RWPE2 (cell line): ENCODE measurements around the gene MAGEA6.
"Not testable (repeated sequence)": the region's sequence is repeated elsewhere in the genome, so short reads cannot be mapped to it uniquely, and the experiment has no call there.

ENCODE experiments used
- ATAC-seq: fragments of 200-7000 bp; cut with Tn5 transposase; 3 replicates; pipeline ENCODE4 v1.9.1; 2021; ENCODE audit warnings: low read depth
- DNase-seq: peaks from one replicate; pipeline ENCODE4 v3.0.0-alpha.2; 2020; ENCODE audit warnings: low spot score
- H3K27ac ChIP-seq: fragments of 450-650 bp; 2 replicates; pipeline ENCODE4 v1.5.1; 2017; ENCODE audit warnings: mild to moderate bottlenecking; ENCODE audit not compliant: poor library complexity, severe bottlenecking
- H3K27me3 ChIP-seq: fragments of 250-450 bp; sonication (Bioruptor Pico); 2 replicates; pipeline ENCODE4 v1.5.1; 2021; ENCODE audit warnings: mild to moderate bottlenecking, moderate library complexity; ENCODE audit not compliant: insufficient read depth, poor library complexity, severe bottlenecking
- H3K36me3 ChIP-seq: fragments of 250-450 bp; sonication (Bioruptor Pico); 2 replicates; pipeline ENCODE4 v1.5.1; 2020; ENCODE audit warnings: low read depth, mild to moderate bottlenecking, moderate library complexity
- H3K4me1 ChIP-seq: fragments of 250-450 bp; sonication (Bioruptor Pico); 2 replicates; pipeline ENCODE4 v1.5.1; 2021; ENCODE audit warnings: mild to moderate bottlenecking, moderate library complexity; ENCODE audit not compliant: insufficient read depth, poor library complexity, severe bottlenecking
- H3K4me3 ChIP-seq: fragments of 250-450 bp; sonication (Bioruptor Pico); 2 replicates; pipeline ENCODE4 v1.5.1; 2021; ENCODE audit warnings: mild to moderate bottlenecking, moderate library complexity; ENCODE audit not compliant: severe bottlenecking
- H3K9me3 ChIP-seq: fragments of 250-450 bp; sonication (Bioruptor Pico); 2 replicates; pipeline ENCODE4 v1.5.1; 2021; ENCODE audit warnings: mild to moderate bottlenecking, moderate library complexity; ENCODE audit not compliant: severe bottlenecking
- CTCF ChIP-seq: fragments of 450-650 bp; IDR thresholded peaks from one replicate; pipeline ENCODE4 v1.5.1; 2017; ENCODE audit warnings: mild to moderate bottlenecking, moderate library complexity; ENCODE audit not compliant: poor library complexity, severe bottlenecking

Gene MAGEA6

GRCh38 chrX:152735101-152735500 lies 34.4 kb downstream of the MAGEA6 start:
- TF ChIP-seq CTCF, result no peak
- no peak for DNase-seq
- H3K27ac ChIP-seq, result no peak overlapping the region
- no peaks in the 10 kb centered on the region for H3K27me3 ChIP-seq
- H3K36me3 ChIP-seq, result no peaks in the 10 kb centered on the region
- no peaks in the 10 kb centered on the region for H3K9me3 ChIP-seq
- no peak for ATAC-seq
- H3K4me3 ChIP-seq, result no peak overlapping the region
- H3K4me1 ChIP-seq, result no peaks in the 10 kb centered on the region

- ATAC-seq, H3K36me3 ChIP-seq, H3K4me1 ChIP-seq, H3K4me3 ChIP-seq, H3K9me3 ChIP-seq, H3K27me3 ChIP-seq, DNase-seq, H3K27ac ChIP-seq: not testable (repeated sequence)
Measured at GRCh38 chrX:152734143-152734858, 35.2 kb downstream of the MAGEA6 start.

- Histone ChIP-seq H3K4me1 (no peaks in the 10 kb centered on the region), H3K4me3 (no peak within 1 kb of the TSS), H3K27me3 (no peaks in the 10 kb centered on the region), H3K9me3 (no peaks in the 10 kb centered on the region), H3K27ac (no peak within 1 kb of the TSS), H3K36me3 (no peaks in the 10 kb centered on the region)
- no peak for TF ChIP-seq CTCF
- ATAC-seq, result no peak
- no peak for DNase-seq
Measured at GRCh38 chrX:152733261-152733975, 36.1 kb downstream of the MAGEA6 start, which contains the start of the genes CSAG1 and MAGEA12. CSAG1 (minus strand) TSS chrX:152733721; CDS start chrX:152732460, 1,261 bp downstream. MAGEA12 (plus strand) TSS chrX:152733757; CDS start chrX:152736162, 2,405 bp downstream.

GRCh38 chrX:152725409-152725808 lies 44.1 kb downstream of the MAGEA6 start:
- H3K4me1 ChIP-seq, result no peaks in the 10 kb centered on the region
- DNase-seq (no peak), ATAC-seq (no peak)
- H3K27ac ChIP-seq, result no peak overlapping the region
- H3K9me3 ChIP-seq, result no peaks in the 10 kb centered on the region
- H3K36me3 ChIP-seq, result no peaks in the 10 kb centered on the region
- no peaks in the 10 kb centered on the region for H3K27me3 ChIP-seq
- no peak overlapping the region for H3K4me3 ChIP-seq
- no peak for TF ChIP-seq CTCF
